Tibial artery (tissue), 4 donors: ENCODE data around the gene SLC25A23.

Experiments used
- DNase-seq, 2 donors: peaks; one replicate each; pipeline ENCODE4 v3.0.0-alpha.2; 2019
- H3K27ac ChIP-seq, 2 donors: fragments of 200-600 bp; sonication (generic) in 1 of 2; 1 replicate in 1 of 2; 2 replicates in 1 of 2; pipeline ENCODE4 v1.5.1; 2018 to 2019; ENCODE audit warnings: mild to moderate bottlenecking in 1 of 2
- H3K27me3 ChIP-seq, 2 donors: fragments of 200-600 bp; sonication (generic) in 1 of 2; one replicate each; pipeline versions ENCODE4 v1.5.1 to v1.6.0; 2016 to 2019
- H3K36me3 ChIP-seq, 3 donors: fragments of 200-600 bp; sonication (generic) in 2 of 3; one replicate each; pipeline ENCODE4 v1.5.1; 2016 to 2019; ENCODE audit warnings: mild to moderate bottlenecking in 2 of 3
- H3K4me1 ChIP-seq, 4 donors: fragments of 200-600 bp; sonication (generic) in 2 of 4; 1 replicate in 3 of 4; 2 replicates in 1 of 4; pipeline ENCODE4 v1.5.1; 2016 to 2019
- H3K4me3 ChIP-seq, 2 donors: fragments of 200-600 bp; sonication (generic) in 1 of 2; 1 replicate in 1 of 2; 2 replicates in 1 of 2; pipeline ENCODE4 v1.5.1; 2018 to 2019; ENCODE audit warnings: mild to moderate bottlenecking in 2 of 2
- H3K9me3 ChIP-seq, 3 donors: fragments of 200-600 bp; sonication (generic) in 1 of 3; one replicate each; pipeline ENCODE4 v1.5.1; 2016 to 2019
- intact Hi-C: fragments of 100-400 bp; cut with DNase I; formaldehyde crosslinking; loops from one replicate; pipeline ENCODE4 v1.15.0; 2023; ENCODE audit warnings: low total_unique reads
- TF ChIP-seq, protein P1 (sequence below), 2 experiments: fragments of 200-600 bp in 1 of 2; fragments of 450-650 bp in 1 of 2; IDR thresholded peaks; one replicate each; pipeline ENCODE4 v1.5.1; 2017 to 2019; ENCODE audit warnings: antibody characterized with exemption in 2 of 2, mild to moderate bottlenecking in 1 of 2, moderate library complexity in 1 of 2

Gene SLC25A23

DNA sequence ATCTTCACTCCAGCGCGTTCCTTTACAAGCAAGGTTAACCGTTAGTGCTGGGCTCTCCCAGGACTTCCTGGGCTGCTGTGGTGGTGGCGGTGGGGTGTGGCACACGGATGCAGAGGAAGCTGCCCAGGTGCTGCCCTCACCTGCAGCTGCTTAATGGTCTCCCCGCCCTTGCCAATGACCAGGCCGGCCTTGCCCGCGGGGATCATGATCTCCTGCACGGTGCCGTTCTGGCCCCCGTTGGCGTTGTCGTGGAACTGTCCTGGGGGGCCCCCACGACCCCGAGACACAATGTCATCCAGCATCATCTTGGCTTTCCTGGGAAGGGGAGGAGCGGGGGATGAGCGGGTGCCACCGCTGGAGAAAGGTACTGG, 41.0 kb downstream of the SLC25A23 start:
- H3K4me1 ChIP-seq: peaks cover 0 to 27% (median 21%) of the 10 kb centered on the region in 4 donors
- TF ChIP-seq, protein P1, sequence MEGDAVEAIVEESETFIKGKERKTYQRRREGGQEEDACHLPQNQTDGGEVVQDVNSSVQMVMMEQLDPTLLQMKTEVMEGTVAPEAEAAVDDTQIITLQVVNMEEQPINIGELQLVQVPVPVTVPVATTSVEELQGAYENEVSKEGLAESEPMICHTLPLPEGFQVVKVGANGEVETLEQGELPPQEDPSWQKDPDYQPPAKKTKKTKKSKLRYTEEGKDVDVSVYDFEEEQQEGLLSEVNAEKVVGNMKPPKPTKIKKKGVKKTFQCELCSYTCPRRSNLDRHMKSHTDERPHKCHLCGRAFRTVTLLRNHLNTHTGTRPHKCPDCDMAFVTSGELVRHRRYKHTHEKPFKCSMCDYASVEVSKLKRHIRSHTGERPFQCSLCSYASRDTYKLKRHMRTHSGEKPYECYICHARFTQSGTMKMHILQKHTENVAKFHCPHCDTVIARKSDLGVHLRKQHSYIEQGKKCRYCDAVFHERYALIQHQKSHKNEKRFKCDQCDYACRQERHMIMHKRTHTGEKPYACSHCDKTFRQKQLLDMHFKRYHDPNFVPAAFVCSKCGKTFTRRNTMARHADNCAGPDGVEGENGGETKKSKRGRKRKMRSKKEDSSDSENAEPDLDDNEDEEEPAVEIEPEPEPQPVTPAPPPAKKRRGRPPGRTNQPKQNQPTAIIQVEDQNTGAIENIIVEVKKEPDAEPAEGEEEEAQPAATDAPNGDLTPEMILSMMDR (IDR thresholded peaks at IDR 0.05): no peak
- intact Hi-C loops: no loop called here

DNA sequence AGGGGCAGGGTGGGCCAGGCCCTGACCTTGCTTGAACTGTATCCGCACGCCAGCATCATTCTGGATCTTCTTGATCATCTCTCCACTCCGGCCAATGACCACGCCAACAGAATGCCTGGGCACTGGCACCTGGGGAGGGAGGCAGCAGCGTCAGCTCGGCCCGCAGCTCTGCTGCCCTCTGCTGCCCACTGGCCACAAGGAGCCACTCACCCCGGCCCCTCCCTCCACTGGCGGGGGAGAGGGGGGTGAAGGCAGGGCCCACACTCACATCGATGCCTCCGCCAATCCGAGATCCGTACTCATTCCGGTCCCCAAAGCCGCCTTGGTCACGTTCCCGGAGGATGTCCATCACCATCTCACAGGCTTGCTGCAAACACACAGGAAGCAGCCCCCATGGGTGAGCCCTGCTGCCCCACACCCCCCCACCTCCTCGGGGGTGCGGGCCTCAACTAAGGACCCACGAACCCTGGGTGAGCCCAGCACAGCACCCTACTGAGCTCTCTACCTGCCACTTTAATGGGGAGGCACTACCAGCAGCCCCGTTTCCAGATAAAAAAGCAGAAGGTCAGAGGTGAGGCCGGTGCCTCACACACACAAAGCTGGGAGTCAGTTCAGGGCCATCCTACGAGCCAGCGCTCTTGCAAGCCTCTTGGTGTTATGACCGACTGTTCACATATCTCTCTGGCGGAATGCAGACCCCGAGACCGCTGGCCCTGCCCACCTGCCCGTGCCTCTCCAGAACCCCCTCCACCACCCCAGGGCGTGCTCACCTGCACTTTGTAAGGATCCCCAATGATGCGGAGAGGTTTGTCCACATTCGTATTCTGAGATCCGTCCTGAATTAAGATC, 41.7 kb downstream of the SLC25A23 start:
- Histone ChIP-seq H3K36me3 (peaks cover 60 to 90% (median 83%) of the 10 kb centered on the region in 3 donors), H3K27ac (no peak overlapping the region), H3K4me1 (peaks cover 0 to 20% (median 15%) of the 10 kb centered on the region in 4 donors), H3K27me3 (no peaks in the 10 kb centered on the region), H3K9me3 (no peaks in the 10 kb centered on the region), H3K4me3 (no peak overlapping the region)
- intact Hi-C loops: no loop called here
- TF ChIP-seq, protein P1 (IDR thresholded peaks at IDR 0.05): no peak
- DNase-seq: no peak

More for the DNA sequence above, 41.0 kb downstream of the SLC25A23 start:
- Histone ChIP-seq H3K4me3 (no peak overlapping the region), H3K9me3 (no peaks in the 10 kb centered on the region), H3K27ac (no peak overlapping the region), H3K36me3 (peaks cover 60 to 86% (median 83%) of the 10 kb centered on the region in 3 donors), H3K27me3 (no peaks in the 10 kb centered on the region)
- DNase-seq: no peak

DNA sequence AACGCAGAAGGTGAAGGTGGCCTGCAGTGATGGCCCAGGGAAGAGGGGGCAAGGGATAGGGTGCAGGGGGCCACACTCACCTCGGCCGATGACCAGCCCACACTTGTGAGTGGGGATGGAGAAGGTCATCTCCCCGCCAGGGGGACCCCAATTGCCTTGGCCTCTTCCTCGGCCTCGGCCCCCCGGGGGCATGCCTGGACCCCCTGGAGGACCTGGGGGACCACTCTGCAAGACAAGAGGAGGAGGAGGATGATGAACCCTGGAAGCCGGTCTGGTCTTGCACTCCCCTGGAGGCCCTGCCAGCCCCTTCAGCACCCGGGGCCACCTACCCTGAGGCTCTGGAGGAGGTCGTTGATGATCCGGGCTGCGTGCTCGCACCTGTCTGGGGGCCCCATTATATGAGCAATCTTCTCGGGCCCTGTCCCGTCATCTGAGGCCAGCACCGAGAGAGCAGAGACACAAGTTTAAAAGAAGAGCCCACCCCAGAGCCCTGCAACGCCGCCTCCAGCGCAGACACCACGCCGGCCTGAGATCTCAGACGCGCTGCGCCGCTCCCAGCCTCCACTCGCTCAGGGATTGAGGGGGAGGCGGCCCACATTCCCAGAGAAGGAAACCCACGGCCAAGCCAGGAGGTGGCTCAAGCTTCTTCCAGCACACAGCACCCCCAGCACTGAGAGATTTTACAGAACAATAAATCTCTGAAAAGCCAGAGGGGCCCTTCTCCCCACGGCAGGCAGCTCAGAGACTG, 42.8 kb downstream of the SLC25A23 start:
- H3K4me1 ChIP-seq: peaks cover 0 to 9% (median 5%) of the 10 kb centered on the region in 4 donors
- no peak overlapping the region for H3K4me3 ChIP-seq
- H3K27ac ChIP-seq: no peak overlapping the region
- no peaks in the 10 kb centered on the region for H3K27me3 ChIP-seq
- TF ChIP-seq, protein P1 (IDR thresholded peaks at IDR 0.05): no peak
- H3K9me3 ChIP-seq: no peaks in the 10 kb centered on the region
- no peak for DNase-seq
- intact Hi-C loops: no loop called here
- H3K36me3 ChIP-seq: peaks cover 60 to 86% (median 81%) of the 10 kb centered on the region in 3 donors

DNA sequence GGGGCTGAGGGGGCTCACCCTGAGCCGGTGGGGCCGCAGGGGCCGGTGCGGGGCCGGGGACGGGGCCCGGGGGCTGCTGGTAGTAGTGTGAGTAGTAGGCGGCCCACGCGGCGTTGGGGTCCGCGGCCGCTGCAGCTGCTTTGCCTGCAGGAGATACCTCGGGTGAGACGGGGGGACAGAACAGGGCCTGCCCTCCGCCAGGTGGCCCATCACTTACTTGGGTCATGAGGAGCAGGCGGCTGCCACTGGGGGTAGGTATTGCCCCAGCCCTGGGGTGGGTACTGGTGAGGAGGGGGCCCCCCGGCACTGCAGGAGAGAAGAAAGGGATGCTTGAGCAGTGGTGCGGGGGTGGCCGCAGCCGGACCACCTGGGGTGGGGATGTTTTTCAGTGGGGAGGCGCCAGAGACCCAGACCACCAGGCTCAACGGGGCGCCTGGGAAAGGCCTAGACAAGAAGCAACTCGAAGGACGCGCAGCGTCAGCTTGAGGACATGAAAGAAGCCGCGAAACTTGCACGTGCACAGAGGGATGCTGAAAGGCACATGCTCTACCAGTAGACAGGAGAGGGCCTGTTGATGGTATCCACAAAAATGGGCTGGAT, 43.9 kb downstream of the SLC25A23 start:
- Histone ChIP-seq H3K4me1 (no peaks in the 10 kb centered on the region), H3K9me3 (no peaks in the 10 kb centered on the region), H3K36me3 (peaks cover 60 to 74% (median 69%) of the 10 kb centered on the region in 3 donors), H3K27ac (no peak overlapping the region), H3K4me3 (no peak overlapping the region), H3K27me3 (no peaks in the 10 kb centered on the region)
- DNase-seq: no peak
- TF ChIP-seq, protein P1 (IDR thresholded peaks at IDR 0.05): no peak
- intact Hi-C loops: no loop called here

DNA sequence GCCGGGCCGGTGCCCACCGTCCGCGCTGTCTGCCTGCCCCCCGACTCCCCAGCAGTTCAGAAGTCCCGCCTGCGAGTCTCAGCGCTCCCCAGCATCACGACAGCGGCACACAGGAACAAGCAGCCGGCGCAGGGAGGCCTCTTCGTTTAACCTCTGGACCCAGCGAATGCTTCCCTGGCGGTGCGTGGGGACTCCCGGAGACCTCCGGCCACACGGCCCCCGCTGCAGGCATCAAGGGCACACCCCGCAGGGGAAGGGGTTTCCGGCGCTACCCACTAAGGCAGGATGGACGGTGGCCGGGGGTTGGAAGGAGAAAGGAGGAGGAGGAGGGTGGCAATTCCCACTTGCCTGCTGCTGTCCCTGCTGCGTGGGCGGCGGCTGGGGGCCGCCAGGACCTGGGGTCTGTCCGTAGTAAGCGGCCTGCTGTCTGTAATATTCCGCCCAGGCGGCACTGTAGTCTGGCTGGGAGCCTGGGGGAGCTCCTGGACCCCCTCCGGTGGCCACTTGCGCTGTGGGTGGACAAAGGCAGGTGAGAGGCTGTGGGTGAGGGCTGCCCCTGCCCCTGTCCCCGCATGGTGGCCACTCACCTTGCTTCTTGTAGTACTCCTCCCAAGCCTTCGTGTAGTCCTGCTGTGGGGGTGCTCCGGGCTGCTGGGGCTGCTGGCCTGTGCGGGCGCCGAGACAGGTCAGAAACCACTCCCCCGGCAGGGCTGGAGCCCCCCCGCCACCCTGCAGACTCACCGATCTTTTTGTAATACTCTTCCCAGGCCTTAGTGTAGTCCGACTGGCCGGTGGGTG, 44.6 kb downstream of the SLC25A23 start:
- intact Hi-C loops: no loop called here

More for the DNA sequence above, 44.6 kb downstream of the SLC25A23 start:
- no peak for DNase-seq
- TF ChIP-seq, protein P1 (IDR thresholded peaks at IDR 0.05): no peak
- Histone ChIP-seq H3K9me3 (no peaks in the 10 kb centered on the region), H3K36me3 (peaks cover 55 to 68% (median 62%) of the 10 kb centered on the region in 3 donors), H3K4me3 (no peak overlapping the region), H3K4me1 (no peaks in the 10 kb centered on the region), H3K27me3 (no peaks in the 10 kb centered on the region), H3K27ac (no peak overlapping the region)
